HT1080 (cell line): Measurements from ENCODE around the gene PTPRN2. TPM values are rescaled to one million over a fixed set of nuclear protein-coding genes. Genes with fewer than 3 reads are reported as not detected.
A peak's percentile ranks its signal among the peaks of the same experiment; 100 is the strongest.
"Not testable (repeated sequence)": the region's sequence is repeated elsewhere in the genome, so short reads cannot be mapped to it uniquely, and the experiment has no call there.

Source experiments
- DNase-seq: peaks from one replicate; pipeline ENCODE4 v3.0.0-alpha.2; 2015; ENCODE audit warnings: low read depth
- total RNA-seq: library from RNA; depleted of rRNA; stranded (reverse); fragments of >200 nt; shearing (Covaris generic); gene quantifications from 2 replicates; pipeline ENCODE4 v1.2.3, GENCODE V29; 2014

The PTPRN2 gene
- total RNA-seq, 1 experiment from 2014 or later, result 0.31 TPM

GRCh38 chr7:157900556-157900955 lies 687.1 kb downstream of the PTPRN2 start:
- DNase-seq, result no peak

GRCh38 chr7:157900011-157900410 lies 687.6 kb downstream of the PTPRN2 start:
- no peak for DNase-seq

- DNase-seq, result no peak
These were observed 688.7 kb downstream of the PTPRN2 start for GRCh38 chr7:157898802-157899505.

- no peak for DNase-seq
These were observed 689.4 kb downstream of the PTPRN2 start for GRCh38 chr7:157898261-157898660.

GRCh38 chr7:157897681-157898080 lies 689.9 kb downstream of the PTPRN2 start:
- no peak for DNase-seq

GRCh38 chr7:157896774-157897555 lies 690.7 kb downstream of the PTPRN2 start:
- DNase-seq, result no peak

GRCh38 chr7:157896376-157896675 lies 691.3 kb downstream of the PTPRN2 start:
- DNase-seq, result not testable (repeated sequence)

- no peak for DNase-seq
These were observed 691.9 kb downstream of the PTPRN2 start for GRCh38 chr7:157895520-157896375.

- not testable (repeated sequence) for DNase-seq
These were observed 692.5 kb downstream of the PTPRN2 start for GRCh38 chr7:157895098-157895497.

GRCh38 chr7:157893535-157894044 lies 694.0 kb downstream of the PTPRN2 start:
- no peak for DNase-seq

- no peak for DNase-seq
These were observed 694.7 kb downstream of the PTPRN2 start for GRCh38 chr7:157892751-157893523.

GRCh38 chr7:157890921-157891401 lies 696.7 kb downstream of the PTPRN2 start:
- no peak for DNase-seq

GRCh38 chr7:157889480-157889879 lies 698.1 kb downstream of the PTPRN2 start:
- DNase-seq, result no peak

GRCh38 chr7:157888579-157888978 lies 699.0 kb downstream of the PTPRN2 start:
- DNase-seq, result no peak

- DNase-seq, result no peak
These were observed 700.2 kb downstream of the PTPRN2 start for GRCh38 chr7:157887400-157887799.

GRCh38 chr7:157886711-157887110 lies 700.9 kb downstream of the PTPRN2 start:
- no peak for DNase-seq

GRCh38 chr7:157886266-157886665 lies 701.4 kb downstream of the PTPRN2 start:
- DNase-seq, result no peak

- DNase-seq, result no peak
These were observed 702.5 kb downstream of the PTPRN2 start for GRCh38 chr7:157885140-157885539.

GRCh38 chr7:157884461-157885062 lies 703.1 kb downstream of the PTPRN2 start:
- no peak for DNase-seq

GRCh38 chr7:157881048-157881771 lies 706.4 kb downstream of the PTPRN2 start:
- peak; percentile 34 for DNase-seq
